ENCODE results near the gene KLK8. TPM values are rescaled to one million over a fixed set of nuclear protein-coding genes. Genes with fewer than 3 reads are reported as not detected.
A peak's percentile ranks its signal among the peaks of the same experiment; 100 is the strongest.

Gene KLK8
- total RNA-seq, 1 experiment from 2014 or later = 2.7 TPM

- H3K9me3 Mint-ChIP-seq = no peaks in the 10 kb centered on the region
- Histone ChIP-seq H3K27me3 (ENCODE audit: insufficient read depth, low read length) (no peaks in the 10 kb centered on the region), H3K79me2 (ENCODE audit: insufficient read depth, low read length) (no peaks in the 10 kb centered on the region), H3K4me1 (ENCODE audit: insufficient read depth, low read length) (peaks cover 6% of the 10 kb centered on the region; the same call in 1 of the 2 replicates), H2BK5ac (ENCODE audit: insufficient read length, low read length) (no peak overlapping the region), H3K4me2 (ENCODE audit: insufficient read depth, insufficient read length, low read length) (peak overlapping the region; percentile 37), H2BK15ac (ENCODE audit: low read depth, low read length) (no peak overlapping the region), H3T11ph (ENCODE audit: low read length) (no peak overlapping the region), H2BK120ac (ENCODE audit: low read depth, low read length, poor library complexity, severe bottlenecking) (no peak overlapping the region), H3K23me2 (ENCODE audit: insufficient read length, low read depth, low read length, poor library complexity, severe bottlenecking) (no peaks in the 10 kb centered on the region), H4K8ac (replicated peaks; ENCODE audit: insufficient read length, low read depth, low read length) (no peak overlapping the region), H3K18ac (ENCODE audit: insufficient read length, low read depth, low read length) (peak overlapping the region; percentile 67), H3K23ac (ENCODE audit: insufficient read length, low read depth, low read length) (no peak overlapping the region), H4K20me1 (ENCODE audit: control insufficient read depth, insufficient read depth, insufficient read length) (no peaks in the 10 kb centered on the region), H3K56ac (ENCODE audit: insufficient read length, low read depth, low read length) (no peak overlapping the region), H4K5ac (ENCODE audit: insufficient read length, low read depth, low read length) (no peak overlapping the region), H2BK20ac (ENCODE audit: low read depth, low read length, poor library complexity, severe bottlenecking) (no peak overlapping the region), H2AFZ (ENCODE audit: low read length) (no peak overlapping the region), H3K9ac (ENCODE audit: extremely low read depth, insufficient read length, low read length) (no peak overlapping the region), H2AK5ac (ENCODE audit: insufficient read length, low read length) (no peak overlapping the region), H3K9me3 (ENCODE audit: control insufficient read depth, low read depth, low read length) (no peaks in the 10 kb centered on the region), H3K27ac (ENCODE audit: insufficient read length, low read depth, low read length) (no peak overlapping the region), H3K14ac (ENCODE audit: insufficient read depth, low read length) (no peak overlapping the region), H3K79me1 (ENCODE audit: insufficient read depth, low read depth, low read length, poor library complexity, severe bottlenecking) (no peaks in the 10 kb centered on the region), H4K91ac (ENCODE audit: insufficient read length, low read depth, low read length) (no peak overlapping the region), H2BK12ac (ENCODE audit: insufficient read length, low read depth, low read length) (no peak overlapping the region), H3K4ac (ENCODE audit: low read depth, low read length) (no peak overlapping the region)
- no peaks in the 10 kb centered on the region for H3K36me3 Mint-ChIP-seq (ENCODE audit: insufficient read depth in 1 of 3, low read depth in 3 of 3)
- no CpG with 5 or more reads among the region's 8 CpGs for WGBS (ENCODE audit: extremely low coverage, insufficient read length, low lambda C conversion rate)
- no peak overlapping the region for H3K4me3 Mint-ChIP-seq
- peaks cover 5% of the 10 kb centered on the region for H3K27me3 Mint-ChIP-seq (ENCODE audit: low read depth)
- peak overlapping the region in 2 of 3 experiments; percentile 34 to 48; a peak in 3 of 7 replicates for H3K27ac Mint-ChIP-seq
- H3K4me1 Mint-ChIP-seq = peaks cover 33 to 55% of the 10 kb centered on the region in 2 experiments
- peak; percentile 90 for DNase-seq
- no peak for TF ChIP-seq CTCF (conservative IDR thresholded peaks at IDR 0.05)
These were observed 25.6 kb downstream of the KLK8 start for GRCh38 chr19:50975766-50976165.
